Caco-2 (cell line): ENCODE measurements around the gene FBXL3. TPM values are rescaled to one million over a fixed set of nuclear protein-coding genes. Genes with fewer than 3 reads are reported as not detected.
"Not testable (repeated sequence)": the region's sequence is repeated elsewhere in the genome, so short reads cannot be mapped to it uniquely, and the experiment has no call there.

ENCODE experiments used
- BruUV-seq: library from RNA; stranded (reverse); fragments of 400-500 nt; replicated peaks from 2 replicates; lab custom pipeline; 2021; lab: Mats Ljungman, UMichigan
- CTCF ChIA-PET: fragments of 300-600 bp; sonication (Branson Sonifier 250); formaldehyde crosslinking; loops from one replicate; lab custom pipeline; 2022; ENCODE audit warnings: antibody characterized with exemption; lab: Charles Lee
- POLR2A ChIA-PET: fragments of 300-600 bp; sonication (Branson Sonifier 250); formaldehyde crosslinking; loops from one replicate; lab custom pipeline; 2022; ENCODE audit warnings: antibody characterized with exemption; lab: Charles Lee
- DNase-seq, 2 experiments: peaks; one replicate each; pipeline versions ENCODE4 v3.0.0 to v3.0.0-alpha.2; 2020 to 2022
- H3K27me3 ChIP-seq: replicated peaks from 2 replicates; pipeline ENCODE4 v1.6.0; 2011; ENCODE audit warnings: low read length; ENCODE audit not compliant: control insufficient read depth, insufficient read depth
- H3K36me3 ChIP-seq: 2 replicates; pipeline ENCODE4 v1.5.1; 2011; ENCODE audit warnings: low read length; ENCODE audit not compliant: control insufficient read depth, insufficient read depth
- H3K4me1 ChIP-seq: fragments of 250-450 bp; sonication (Bioruptor Pico); 2 replicates; pipeline ENCODE4 v1.5.1; 2020; ENCODE audit warnings: mild to moderate bottlenecking
- H3K4me3 ChIP-seq: 2 replicates; pipeline ENCODE4 v1.5.1; 2011; ENCODE audit warnings: low read depth, mild to moderate bottlenecking, control low read depth, low read length
- H3K9me3 ChIP-seq: fragments of 250-450 bp; sonication (Bioruptor Pico); 2 replicates; pipeline ENCODE4 v1.5.1; 2020; ENCODE audit warnings: mild to moderate bottlenecking, moderate library complexity
- H3K27ac Mint-ChIP-seq: one replicate; pipeline ENCODE4 v1.8.0; 2022; ENCODE audit warnings: mixed read lengths; ENCODE audit not compliant: unreplicated experiment
- H3K27me3 Mint-ChIP-seq: one replicate; pipeline ENCODE4 v1.8.0; 2022; ENCODE audit warnings: mixed read lengths; ENCODE audit not compliant: insufficient read depth, unreplicated experiment
- H3K36me3 Mint-ChIP-seq: one replicate; pipeline ENCODE4 v1.8.0; 2022; ENCODE audit warnings: mild to moderate bottlenecking, mixed read lengths; ENCODE audit not compliant: insufficient read depth, unreplicated experiment
- H3K4me1 Mint-ChIP-seq: one replicate; pipeline ENCODE4 v1.8.0; 2022; ENCODE audit warnings: low read depth, mixed read lengths; ENCODE audit not compliant: unreplicated experiment
- H3K4me3 Mint-ChIP-seq: one replicate; pipeline ENCODE4 v1.8.0; 2022; ENCODE audit warnings: mild to moderate bottlenecking, moderate library complexity, mixed read lengths; ENCODE audit not compliant: unreplicated experiment
- H3K9me3 Mint-ChIP-seq: one replicate; pipeline ENCODE4 v1.8.0; 2022; ENCODE audit warnings: mixed read lengths; ENCODE audit not compliant: unreplicated experiment
- intact Hi-C: fragments of 100-400 bp; cut with micrococcal nuclease; formaldehyde crosslinking; loops from one replicate; pipeline ENCODE4 v1.10.0; 2022; ENCODE audit not compliant: unreplicated experiment
- total RNA-seq: library from RNA; stranded (reverse); gene quantifications from 2 replicates; pipeline ENCODE4 v1.2.3, GENCODE V29; 2022
- TF ChIP-seq, protein P1 (sequence below), 2 experiments: fragments of 200-600 bp in 1 of 2; IDR thresholded peaks; 1 replicate in 1 of 2; 2 replicates in 1 of 2; pipeline versions ENCODE4 v1.5.1 to v1.8.0; 2011 to 2022; ENCODE audit warnings: antibody characterized with exemption in 1 of 2, control low read depth in 1 of 2, inconsistent platforms in 1 of 2, low read depth in 1 of 2, low read length in 1 of 2, mild to moderate bottlenecking in 1 of 2, moderate library complexity in 1 of 2; ENCODE audit not compliant: insufficient read depth in 1 of 2, severe bottlenecking in 1 of 2, unreplicated experiment in 1 of 2

The FBXL3 gene
- total RNA-seq, 1 experiment from 2014 or later, result 31.8 TPM

- CTCF ChIA-PET, result no interaction called here
- intact Hi-C loops, result no loop called here
- no peaks in the 10 kb centered on the region; the same call in 1 of the 2 replicates for H3K36me3 ChIP-seq
Observed at GRCh38 chr13:77016251-77016812, 10.6 kb downstream of the FBXL3 start.

GRCh38 chr13:77014906-77015685, 11.9 kb downstream of the FBXL3 start:
- Mint-ChIP-seq H3K4me1 (no peaks in the 10 kb centered on the region), H3K9me3 (no peaks in the 10 kb centered on the region), H3K4me3 (no peak overlapping the region), H3K27ac (no peak overlapping the region), H3K36me3 (peaks cover 67% of the 10 kb centered on the region), H3K27me3 (no peaks in the 10 kb centered on the region)
- TF ChIP-seq, protein P1, sequence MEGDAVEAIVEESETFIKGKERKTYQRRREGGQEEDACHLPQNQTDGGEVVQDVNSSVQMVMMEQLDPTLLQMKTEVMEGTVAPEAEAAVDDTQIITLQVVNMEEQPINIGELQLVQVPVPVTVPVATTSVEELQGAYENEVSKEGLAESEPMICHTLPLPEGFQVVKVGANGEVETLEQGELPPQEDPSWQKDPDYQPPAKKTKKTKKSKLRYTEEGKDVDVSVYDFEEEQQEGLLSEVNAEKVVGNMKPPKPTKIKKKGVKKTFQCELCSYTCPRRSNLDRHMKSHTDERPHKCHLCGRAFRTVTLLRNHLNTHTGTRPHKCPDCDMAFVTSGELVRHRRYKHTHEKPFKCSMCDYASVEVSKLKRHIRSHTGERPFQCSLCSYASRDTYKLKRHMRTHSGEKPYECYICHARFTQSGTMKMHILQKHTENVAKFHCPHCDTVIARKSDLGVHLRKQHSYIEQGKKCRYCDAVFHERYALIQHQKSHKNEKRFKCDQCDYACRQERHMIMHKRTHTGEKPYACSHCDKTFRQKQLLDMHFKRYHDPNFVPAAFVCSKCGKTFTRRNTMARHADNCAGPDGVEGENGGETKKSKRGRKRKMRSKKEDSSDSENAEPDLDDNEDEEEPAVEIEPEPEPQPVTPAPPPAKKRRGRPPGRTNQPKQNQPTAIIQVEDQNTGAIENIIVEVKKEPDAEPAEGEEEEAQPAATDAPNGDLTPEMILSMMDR (IDR thresholded peaks at IDR 0.05; ENCODE audit: insufficient read depth in 1 of 2, low read depth in 1 of 2, low read length in 1 of 2, severe bottlenecking in 1 of 2, unreplicated experiment in 1 of 2), result no peak
- Histone ChIP-seq H3K4me1 (no peaks in the 10 kb centered on the region), H3K27me3 (no peaks in the 10 kb centered on the region), H3K4me3 (no peak overlapping the region), H3K36me3 (no peaks in the 10 kb centered on the region; the same call in 1 of the 2 replicates), H3K9me3 (no peaks in the 10 kb centered on the region)
- no TSS peak for BruUV-seq
- ChIA-PET POLR2A (no interaction called here), CTCF (no interaction called here)
- no peak for DNase-seq
- intact Hi-C loops, result no loop called here

More at GRCh38 chr13:77016251-77016812, 10.6 kb downstream of the FBXL3 start:
- Mint-ChIP-seq H3K27me3 (no peaks in the 10 kb centered on the region), H3K27ac (no peak overlapping the region), H3K9me3 (no peaks in the 10 kb centered on the region), H3K4me3 (no peak overlapping the region), H3K4me1 (no peaks in the 10 kb centered on the region), H3K36me3 (peaks cover 55% of the 10 kb centered on the region)
- Histone ChIP-seq H3K4me3 (no peak overlapping the region), H3K27me3 (no peaks in the 10 kb centered on the region), H3K9me3 (no peaks in the 10 kb centered on the region), H3K4me1 (no peaks in the 10 kb centered on the region)
- TF ChIP-seq, protein P1 (IDR thresholded peaks at IDR 0.05; ENCODE audit: insufficient read depth in 1 of 2, low read depth in 1 of 2, low read length in 1 of 2, severe bottlenecking in 1 of 2, unreplicated experiment in 1 of 2), result no peak
- no peak for DNase-seq
- no TSS peak for BruUV-seq
- POLR2A ChIA-PET, result no interaction called here

DNA sequence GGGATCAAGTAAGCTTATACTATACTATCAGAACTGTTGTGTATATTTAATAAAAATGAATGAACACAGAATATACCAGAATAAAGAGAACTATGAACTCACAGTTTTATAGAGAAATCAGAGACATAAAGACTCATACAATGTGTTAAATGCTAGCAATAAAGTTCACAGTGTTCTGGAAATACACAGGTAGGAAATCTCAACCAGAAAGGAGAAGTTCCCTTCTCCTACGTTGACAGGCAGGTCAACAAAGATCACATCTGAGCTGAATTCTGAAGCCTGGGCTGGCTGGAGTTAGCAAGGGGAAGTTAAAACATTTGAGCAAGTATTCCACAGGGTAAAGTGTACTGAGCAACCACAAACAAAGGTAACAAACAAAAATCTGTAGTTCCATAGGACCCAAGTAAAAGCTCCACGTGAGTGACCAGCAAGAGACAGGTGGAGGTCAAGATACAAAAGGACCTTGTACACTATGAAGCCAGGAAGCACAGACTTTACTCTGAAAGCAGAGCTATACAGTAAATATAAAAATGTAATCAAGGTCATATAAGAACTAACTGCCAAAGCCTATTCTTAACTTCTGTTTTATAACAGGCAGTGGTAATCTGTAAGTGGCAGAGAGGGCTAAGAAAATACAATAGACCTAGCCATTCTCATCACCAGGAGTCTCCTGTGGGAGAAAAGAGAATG, 13.0 kb downstream of the FBXL3 start:
- H3K4me1 ChIP-seq, result no peaks in the 10 kb centered on the region
- no peak for DNase-seq
- no peaks in the 10 kb centered on the region for H3K27me3 ChIP-seq
- no peak overlapping the region for H3K4me3 ChIP-seq
- no peaks in the 10 kb centered on the region for H3K9me3 Mint-ChIP-seq
- H3K4me1 Mint-ChIP-seq, result no peaks in the 10 kb centered on the region
- TF ChIP-seq, protein P1 (IDR thresholded peaks at IDR 0.05; ENCODE audit: insufficient read depth in 1 of 2, low read depth in 1 of 2, low read length in 1 of 2, severe bottlenecking in 1 of 2, unreplicated experiment in 1 of 2), result no peak
- peaks cover 73% of the 10 kb centered on the region for H3K36me3 Mint-ChIP-seq
- H3K27ac Mint-ChIP-seq, result no peak overlapping the region
- H3K36me3 ChIP-seq, result no peaks in the 10 kb centered on the region; the same call in 1 of the 2 replicates
- H3K4me3 Mint-ChIP-seq, result no peak overlapping the region
- H3K27me3 Mint-ChIP-seq, result no peaks in the 10 kb centered on the region
- CTCF ChIA-PET, result interaction anchor here (0.5 kb wide), 1 partner anchor 1463 kb away, joined by 3 read pairs; no protein-coding TSS in a partner anchor
- BruUV-seq, result no TSS peak
- POLR2A ChIA-PET, result no interaction called here
- no peaks in the 10 kb centered on the region for H3K9me3 ChIP-seq
- intact Hi-C loops, result no loop called here

DNA sequence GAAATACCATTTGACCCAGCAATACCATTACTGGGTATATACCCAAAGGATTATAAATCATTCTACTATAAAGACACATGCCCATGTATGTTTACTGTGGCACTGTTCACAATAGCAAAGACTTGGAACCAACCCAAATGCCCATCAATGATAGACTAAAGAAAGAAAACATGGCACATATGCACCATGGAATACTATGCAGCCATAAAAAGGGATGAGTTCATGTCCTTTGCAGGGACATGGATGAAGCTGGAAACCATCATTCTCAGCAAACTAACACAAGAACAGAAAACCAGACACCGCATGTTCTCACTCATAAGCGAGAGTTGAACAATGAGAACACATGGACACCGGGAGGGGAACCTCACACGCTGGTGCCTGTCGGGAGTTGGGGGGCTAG, 17.2 kb downstream of the FBXL3 start:
- H3K9me3 Mint-ChIP-seq, BruUV-seq, H3K27me3 ChIP-seq, H3K27ac Mint-ChIP-seq, H3K4me3 ChIP-seq, CTCF ChIA-PET, H3K4me3 Mint-ChIP-seq, H3K4me1 Mint-ChIP-seq, POLR2A ChIA-PET, H3K4me1 ChIP-seq, intact Hi-C loops, H3K27me3 Mint-ChIP-seq, H3K9me3 ChIP-seq, H3K36me3 ChIP-seq, DNase-seq: not testable (repeated sequence)
- H3K36me3 Mint-ChIP-seq, result peaks cover 54% of the 10 kb centered on the region
